ENCODE results near the gene IRF2.

IRF2 gene

GRCh38 chr4:184474263-184475095, at the start of gene IRF2:
TSS of gene IRF2 (minus strand) at chr4:184474550. CDS start at chr4:184429064, 45,486 bp downstream.
- DNase-seq, result peak; percentile 72

GRCh38 chr4:184515606-184516005, 41.3 kb upstream of the IRF2 start:
- DNase-seq, result no peak

- DNase-seq, result no peak
These were observed 40.0 kb upstream of the IRF2 start for GRCh38 chr4:184514121-184514988.

GRCh38 chr4:184513802-184514120, 39.4 kb upstream of the IRF2 start:
- DNase-seq, result no peak

GRCh38 chr4:184511156-184511555, 36.8 kb upstream of the IRF2 start:
- DNase-seq, result no peak

GRCh38 chr4:184510401-184510800, 36.1 kb upstream of the IRF2 start:
- DNase-seq, result no peak

- DNase-seq, result no peak
These were observed 32.3 kb upstream of the IRF2 start for GRCh38 chr4:184506527-184507121.

GRCh38 chr4:184504385-184504784, 30.0 kb upstream of the IRF2 start:
- DNase-seq, result no peak

- no peak for DNase-seq
These were observed 29.5 kb upstream of the IRF2 start for GRCh38 chr4:184503869-184504300.

- no peak for DNase-seq
These were observed 26.6 kb upstream of the IRF2 start for GRCh38 chr4:184500748-184501589.

- DNase-seq, result no peak
These were observed 25.6 kb upstream of the IRF2 start for GRCh38 chr4:184499996-184500395.

- no peak for DNase-seq
These were observed 24.2 kb upstream of the IRF2 start for GRCh38 chr4:184498598-184498997.

GRCh38 chr4:184489771-184490170, 15.4 kb upstream of the IRF2 start:
- no peak for DNase-seq

- DNase-seq, result no peak
These were observed 13.2 kb upstream of the IRF2 start for GRCh38 chr4:184487503-184487902.

GRCh38 chr4:184485279-184485678, 10.9 kb upstream of the IRF2 start:
- DNase-seq, result no peak

GRCh38 chr4:184481544-184481943, 7.2 kb upstream of the IRF2 start:
- DNase-seq, result no peak

- no peak for DNase-seq
These were observed 5.2 kb upstream of the IRF2 start for GRCh38 chr4:184479516-184479950.

GRCh38 chr4:184477201-184477999, 3.0 kb upstream of the IRF2 start:
- no peak for DNase-seq

- DNase-seq, result no peak
These were observed 2.3 kb upstream of the IRF2 start for GRCh38 chr4:184476695-184477094.

GRCh38 chr4:184475498-184475897, 1.1 kb upstream of the IRF2 start:
- no peak for DNase-seq

- peak; percentile 10 for DNase-seq
These were observed 729 bp upstream of the IRF2 start for GRCh38 chr4:184475096-184475461.

Data from DMS79 (cell line).